ENCODE measurements around the gene RERE. TPM values are rescaled to one million over a fixed set of nuclear protein-coding genes. Genes with fewer than 3 reads are reported as not detected.

Gene RERE
- total RNA-seq, 6 experiments from 2014 or later, result 36.5 to 41.6 (median 37.5) TPM

GRCh38 chr1:8376358-8376840 lies 441.0 kb downstream of the RERE start:
- H3K36me3 Mint-ChIP-seq (ENCODE audit: low read depth), result peaks cover 4% of the 10 kb centered on the region; the same call in 1 of the 2 replicates
- H3K27me3 Mint-ChIP-seq (ENCODE audit: insufficient read depth), result 0 out of 2 replicates have a peak, but pooled peaks cover 3% of the 10 kb centered on the region
- H3K4me1 Mint-ChIP-seq (ENCODE audit: low read depth), result peaks cover 56% of the 10 kb centered on the region
- H3K4me3 Mint-ChIP-seq, result no peak overlapping the region
- TF ChIP-seq CTCF (IDR thresholded peaks at IDR 0.05), result no peak
- H3K9me3 Mint-ChIP-seq, result no peaks in the 10 kb centered on the region
- peak overlapping the region; percentile 27; the same call in 1 of the 2 replicates for H3K27ac Mint-ChIP-seq
- DNase-seq, result no peak

GRCh38 chr1:8374812-8375211 lies 442.6 kb downstream of the RERE start:
- peaks cover 70% of the 10 kb centered on the region for H3K4me1 Mint-ChIP-seq (ENCODE audit: low read depth)
- H3K27me3 Mint-ChIP-seq (ENCODE audit: insufficient read depth), result peaks cover 4% of the 10 kb centered on the region; the same call in 1 of the 2 replicates
- TF ChIP-seq CTCF (IDR thresholded peaks at IDR 0.05), result peak; percentile 79
- no peaks in the 10 kb centered on the region for H3K9me3 Mint-ChIP-seq
- peak; percentile 45 for DNase-seq
- H3K36me3 Mint-ChIP-seq (ENCODE audit: low read depth), result peaks cover 4% of the 10 kb centered on the region; the same call in 1 of the 2 replicates
- H3K27ac Mint-ChIP-seq, result peak overlapping the region; percentile 94
- H3K4me3 Mint-ChIP-seq, result peak overlapping the region; percentile 74

- H3K36me3 Mint-ChIP-seq (ENCODE audit: low read depth), result peaks cover 4% of the 10 kb centered on the region; the same call in 1 of the 2 replicates
- H3K27me3 Mint-ChIP-seq (ENCODE audit: insufficient read depth), result peaks cover 4% of the 10 kb centered on the region; the same call in 1 of the 2 replicates
- no peak for DNase-seq
- H3K4me3 Mint-ChIP-seq, result peak overlapping the region; percentile 74
- no peak for TF ChIP-seq CTCF (IDR thresholded peaks at IDR 0.05)
- peaks cover 70% of the 10 kb centered on the region for H3K4me1 Mint-ChIP-seq (ENCODE audit: low read depth)
- no peaks in the 10 kb centered on the region for H3K9me3 Mint-ChIP-seq
- H3K27ac Mint-ChIP-seq, result peak overlapping the region; percentile 94
These were observed 443.1 kb downstream of the RERE start for GRCh38 chr1:8374356-8374755.

GRCh38 chr1:8373581-8374241 lies 443.7 kb downstream of the RERE start:
- Mint-ChIP-seq H3K27me3 (ENCODE audit: insufficient read depth) (peaks cover 4% of the 10 kb centered on the region; the same call in 1 of the 2 replicates), H3K4me3 (peak overlapping the region; percentile 74), H3K9me3 (no peaks in the 10 kb centered on the region), H3K27ac (peak overlapping the region; percentile 94), H3K36me3 (ENCODE audit: low read depth) (peaks cover under 1% of the 10 kb centered on the region; the same call in 1 of the 2 replicates), H3K4me1 (ENCODE audit: low read depth) (peaks cover 65% of the 10 kb centered on the region)
- peak; percentile 85 for DNase-seq
- TF ChIP-seq CTCF (IDR thresholded peaks at IDR 0.05), result no peak

GRCh38 chr1:8373125-8373524 lies 444.3 kb downstream of the RERE start:
- Mint-ChIP-seq H3K4me1 (ENCODE audit: low read depth) (peaks cover 60% of the 10 kb centered on the region), H3K27ac (peak overlapping the region; percentile 94), H3K27me3 (ENCODE audit: insufficient read depth) (peaks cover 4% of the 10 kb centered on the region; the same call in 1 of the 2 replicates), H3K4me3 (peak overlapping the region; percentile 74), H3K36me3 (ENCODE audit: low read depth) (no peaks in the 10 kb centered on the region), H3K9me3 (no peaks in the 10 kb centered on the region)
- no peak for TF ChIP-seq CTCF (IDR thresholded peaks at IDR 0.05)
- DNase-seq, result no peak

Data from HFFc6 (cell line).